OCI-LY3 (cell line): Measurements from ENCODE around the gene GRAMD4.

Experiments
- CTCF ChIP-seq: fragments of 200-600, 300-600 bp; sonication (generic); IDR thresholded peaks from 2 replicates; pipeline ENCODE4 v1.5.1; 2014; ENCODE audit warnings: antibody characterized with exemption, low read length, low read depth
- EZH2phosphoT487 ChIP-seq: fragments of 200-600 bp; shearing (Covaris generic); IDR thresholded peaks from 2 replicates; pipeline ENCODE4 v1.6.1; 2018; ENCODE audit warnings: antibody characterized with exemption, mixed run types, low read depth

- no peak for TF ChIP-seq CTCF
- no peak for TF ChIP-seq EZH2phosphoT487
Measured at GRCh38 chr22:46652847-46653331, 32.7 kb downstream of the GRAMD4 start.
